ENCODE data around the gene ETV6.

GRCh38 chr12:11799502-11799873 is 150.0 kb downstream of the ETV6 start:
- TF ChIP-seq, protein P1, sequence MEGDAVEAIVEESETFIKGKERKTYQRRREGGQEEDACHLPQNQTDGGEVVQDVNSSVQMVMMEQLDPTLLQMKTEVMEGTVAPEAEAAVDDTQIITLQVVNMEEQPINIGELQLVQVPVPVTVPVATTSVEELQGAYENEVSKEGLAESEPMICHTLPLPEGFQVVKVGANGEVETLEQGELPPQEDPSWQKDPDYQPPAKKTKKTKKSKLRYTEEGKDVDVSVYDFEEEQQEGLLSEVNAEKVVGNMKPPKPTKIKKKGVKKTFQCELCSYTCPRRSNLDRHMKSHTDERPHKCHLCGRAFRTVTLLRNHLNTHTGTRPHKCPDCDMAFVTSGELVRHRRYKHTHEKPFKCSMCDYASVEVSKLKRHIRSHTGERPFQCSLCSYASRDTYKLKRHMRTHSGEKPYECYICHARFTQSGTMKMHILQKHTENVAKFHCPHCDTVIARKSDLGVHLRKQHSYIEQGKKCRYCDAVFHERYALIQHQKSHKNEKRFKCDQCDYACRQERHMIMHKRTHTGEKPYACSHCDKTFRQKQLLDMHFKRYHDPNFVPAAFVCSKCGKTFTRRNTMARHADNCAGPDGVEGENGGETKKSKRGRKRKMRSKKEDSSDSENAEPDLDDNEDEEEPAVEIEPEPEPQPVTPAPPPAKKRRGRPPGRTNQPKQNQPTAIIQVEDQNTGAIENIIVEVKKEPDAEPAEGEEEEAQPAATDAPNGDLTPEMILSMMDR (conservative IDR thresholded peaks at IDR 0.05; ENCODE audit: low read length) = no peak
- no peak for TF ChIP-seq EZH2phosphoT487 (IDR thresholded peaks at IDR 0.05; ENCODE audit: borderline replicate concordance)
